Bone marrow (tissue), 2 donors: ENCODE results near the gene EIF4G3.
"Not testable (repeated sequence)": the region's sequence is repeated elsewhere in the genome, so short reads cannot be mapped to it uniquely, and the experiment has no call there.

Source experiments
- DNase-seq, 2 donors: peaks; one replicate each; lab custom pipeline; 2025; lab: John Stamatoyannopoulos, UW

The EIF4G3 gene

GRCh38 chr1:20823845-20824244 lies 352.9 kb downstream of the EIF4G3 start:
- no peak for DNase-seq

- DNase-seq: no peak
Measured at GRCh38 chr1:20821466-20821865, 355.2 kb downstream of the EIF4G3 start.

- DNase-seq: no peak
Measured at GRCh38 chr1:20819818-20820217, 356.9 kb downstream of the EIF4G3 start.

GRCh38 chr1:20814534-20814871 lies 362.2 kb downstream of the EIF4G3 start:
- DNase-seq: no peak

- no peak for DNase-seq
Measured at GRCh38 chr1:20811916-20812315, 364.8 kb downstream of the EIF4G3 start.

- no peak for DNase-seq
Measured at GRCh38 chr1:20793236-20793635, 383.5 kb downstream of the EIF4G3 start.

GRCh38 chr1:20792196-20792595 lies 384.5 kb downstream of the EIF4G3 start:
- DNase-seq: no peak

GRCh38 chr1:20790785-20791184 lies 385.9 kb downstream of the EIF4G3 start:
- DNase-seq: no peak

GRCh38 chr1:20789598-20789997 lies 387.1 kb downstream of the EIF4G3 start:
- not testable (repeated sequence) for DNase-seq

- peak in 1 of 2 donors; percentile 2 for DNase-seq
Measured at GRCh38 chr1:20787840-20788795, 388.6 kb downstream of the EIF4G3 start.

GRCh38 chr1:20787029-20787839 lies 389.5 kb downstream of the EIF4G3 start, which contains the start of gene HP1BP3:
HP1BP3 (minus strand) TSS chr1:20787307; CDS start chr1:20780440, 6,867 bp downstream.
- peak; percentile 59 to 91 for DNase-seq

GRCh38 chr1:20786253-20787028 lies 390.3 kb downstream of the EIF4G3 start:
- DNase-seq: peak; percentile 83 to 99

- DNase-seq: no peak
Measured at GRCh38 chr1:20785907-20786252, 390.8 kb downstream of the EIF4G3 start.

GRCh38 chr1:20775700-20776099 lies 401.0 kb downstream of the EIF4G3 start:
- DNase-seq: no peak

GRCh38 chr1:20771780-20772179 lies 404.9 kb downstream of the EIF4G3 start:
- DNase-seq: no peak

- no peak for DNase-seq
Measured at GRCh38 chr1:20770314-20771087, 406.2 kb downstream of the EIF4G3 start.

- DNase-seq: no peak
Measured at GRCh38 chr1:20767271-20767670, 409.4 kb downstream of the EIF4G3 start.

GRCh38 chr1:20763417-20763816 lies 413.3 kb downstream of the EIF4G3 start:
- DNase-seq: no peak

- DNase-seq: no peak
Measured at GRCh38 chr1:20760322-20760721, 416.4 kb downstream of the EIF4G3 start.
